GM12878 (cell line): ENCODE measurements around the gene MAMLD1. TPM values are rescaled to one million over a fixed set of nuclear protein-coding genes. Genes with fewer than 3 reads are reported as not detected.

Source experiments
- ATAC-seq: fragments of 200-7000 bp; cut with Tn5 transposase; 3 replicates; pipeline ENCODE4 v1.9.1; 2020; ENCODE audit warnings: mild to moderate bottlenecking, moderate library complexity
- BruUV-seq: library from RNA; stranded (reverse); fragments of 400-500 nt; replicated peaks from 2 replicates; lab custom pipeline; 2021; lab: Mats Ljungman, UMichigan
- CTCF ChIA-PET: fragments of 300-600 bp; sonication (Branson Sonifier 250); formaldehyde crosslinking; extraction: SDS; loops from one replicate; lab custom pipeline; 2021; ENCODE audit warnings: inconsistent platforms; lab: Yijun Ruan, JAX
- POLR2A ChIA-PET: fragments of 350-600 bp; formaldehyde crosslinking; extraction: SDS; loops from one replicate; lab custom pipeline; 2021; ENCODE audit warnings: inconsistent platforms; lab: Charles Lee
- RAD21 ChIA-PET: fragments of 300-600 bp; sonication (Branson Sonifier 250); formaldehyde crosslinking; loops from one replicate; lab custom pipeline; 2023; ENCODE audit warnings: antibody characterized with exemption; ENCODE audit not compliant: unreplicated experiment; lab: Charles Lee
- SMC1A ChIA-PET: fragments of 300-600 bp; sonication (Branson Sonifier 250); formaldehyde crosslinking; loops from one replicate; lab custom pipeline; 2023; ENCODE audit not compliant: unreplicated experiment, uncharacterized antibody; lab: Charles Lee
- DNase-seq: peaks from one replicate; pipeline ENCODE4 v3.0.0-alpha.2; 2011; ENCODE audit warnings: low read depth, low spot score
- FAIRE-seq: peaks from 3 replicates; lab custom pipeline; 2011; peaks lifted over from hg19 to GRCh38; lab: Jason Lieb, UNC
- H2AFZ ChIP-seq: 2 replicates; pipeline ENCODE4 v1.6.0; 2011; ENCODE audit warnings: low read depth, low read length, control low read depth; ENCODE audit not compliant: control insufficient read depth
- H3K27ac ChIP-seq: 2 replicates; pipeline ENCODE4 v1.5.1; 2011; ENCODE audit warnings: control low read depth; ENCODE audit not compliant: control insufficient read depth, insufficient read depth
- H3K27me3 ChIP-seq, 2 experiments: replicated peaks in 1 of 2; 2 replicates each; pipeline versions ENCODE4 v1.6.0 to v1.6.1; 2011; ENCODE audit warnings: low read length in 1 of 2; ENCODE audit not compliant: control insufficient read depth in 2 of 2, insufficient read depth in 2 of 2
- H3K36me3 ChIP-seq, 2 experiments: 2 replicates each; pipeline ENCODE4 v1.5.1; 2011; ENCODE audit warnings: low read length in 1 of 2; ENCODE audit not compliant: control insufficient read depth in 2 of 2, insufficient read depth in 2 of 2
- H3K4me1 ChIP-seq: 2 replicates; pipeline ENCODE4 v1.6.1; 2011; ENCODE audit warnings: mild to moderate bottlenecking, low read length, moderate library complexity, mixed read lengths; ENCODE audit not compliant: control insufficient read depth, insufficient read depth
- H3K4me2 ChIP-seq: 2 replicates; pipeline ENCODE4 v1.6.0; 2011; ENCODE audit warnings: control low read depth; ENCODE audit not compliant: control insufficient read depth, insufficient read depth
- H3K4me3 ChIP-seq: fragments of 200-600 bp; sonication (generic); 2 replicates; pipeline ENCODE4 v1.5.1; 2016
- H3K79me2 ChIP-seq: 2 replicates; pipeline ENCODE4 v1.6.0; 2011; ENCODE audit warnings: low read length; ENCODE audit not compliant: control insufficient read depth, insufficient read depth
- H3K9ac ChIP-seq: 2 replicates; pipeline ENCODE4 v1.8.0; 2011; ENCODE audit warnings: low read length, control low read depth, mixed read lengths; ENCODE audit not compliant: control insufficient read depth, insufficient read depth
- H3K9me3 ChIP-seq: replicated peaks from 3 replicates; pipeline ENCODE4 v1.5.1; 2011; ENCODE audit warnings: mild to moderate bottlenecking, low read length; ENCODE audit not compliant: control insufficient read depth, insufficient read depth
- H4K20me1 ChIP-seq: 2 replicates; pipeline ENCODE4 v1.6.0; 2011; ENCODE audit not compliant: control insufficient read depth, insufficient read depth
- GATAD2B ChIP-seq: fragments of 450-650 bp; conservative IDR thresholded peaks from 2 replicates; pipeline ENCODE4 v1.6.1; 2017; ENCODE audit warnings: low read depth, mild to moderate bottlenecking, moderate library complexity
- HDAC2 ChIP-seq: fragments of 200-600 bp; sonication (generic); IDR thresholded peaks from 2 replicates; pipeline ENCODE4 v1.6.1; 2017
- MEF2B ChIP-seq: fragments of 450-650 bp; IDR thresholded peaks from 2 replicates; pipeline ENCODE4 v1.6.1; 2018; ENCODE audit warnings: mild to moderate bottlenecking, moderate library complexity; ENCODE audit not compliant: partially characterized antibody, poor library complexity, severe bottlenecking
- MYC ChIP-seq: IDR thresholded peaks from 2 replicates; pipeline ENCODE4 v1.6.1; 2011; ENCODE audit warnings: mild to moderate bottlenecking, low read length, moderate library complexity, inconsistent platforms; ENCODE audit not compliant: insufficient read depth, insufficient replicate concordance, insufficient read length, severe bottlenecking
- RBBP5 ChIP-seq: fragments of 200-600 bp; sonication (generic); conservative IDR thresholded peaks from 2 replicates; pipeline ENCODE4 v1.6.1; 2016
- SIX5 ChIP-seq: IDR thresholded peaks from 2 replicates; pipeline ENCODE4 v1.6.1; 2011; ENCODE audit warnings: mild to moderate bottlenecking, low read depth, low read length, moderate library complexity; ENCODE audit not compliant: severe bottlenecking
- SP1 ChIP-seq: IDR thresholded peaks from one replicate; pipeline ENCODE4 v1.6.1; 2011; ENCODE audit warnings: low read depth, low read length
- SREBF1 ChIP-seq: IDR thresholded peaks from 2 replicates; pipeline ENCODE4 v1.6.1; 2012; ENCODE audit warnings: mild to moderate bottlenecking, low read length
- SUPT20H ChIP-seq: IDR thresholded peaks from 2 replicates; pipeline ENCODE4 v1.6.1; 2011; ENCODE audit warnings: low read depth, mild to moderate bottlenecking, low read length, moderate library complexity, borderline replicate concordance; ENCODE audit not compliant: control insufficient read depth
- ZBTB4 ChIP-seq: fragments of 450-650 bp; formaldehyde crosslinking; IDR thresholded peaks from 2 replicates; pipeline ENCODE4 v1.4.0; 2022; ENCODE audit warnings: mild to moderate bottlenecking, moderate library complexity
- WGBS: methylation state at CpG from one replicate; pipeline ENCODE4 v1.1.6; 2016; ENCODE audit warnings: low lambda C conversion rate; ENCODE audit not compliant: insufficient replicate concordance, insufficient coverage; ENCODE audit errors: missing lambda C conversion rate; 5-methylcytosine and 5-hydroxymethylcytosine counted together
- in situ Hi-C: fragments of 300-500 bp; cut with MboI; formaldehyde crosslinking; loops from 9 replicates; pipeline ENCODE4 v1.14.3; 2018; ENCODE audit warnings: mixed read lengths
- intact Hi-C: fragments of 100-400 bp; cut with micrococcal nuclease; formaldehyde crosslinking; loops from one replicate; pipeline ENCODE4 v1.14.2; 2022; ENCODE audit not compliant: unreplicated experiment
- polyA plus RNA-seq, 11 experiments: library from polyadenylated mRNA; depleted of rRNA in 4 of 11; unstranded in 6 of 11; stranded (reverse) in 5 of 11; fragments of >200 nt; fragmentation: Nextera tagmentation in 4 of 11; fragmentation: Illumina TruSeq in 1 of 11; extraction: Ambion mirVana in 4 of 11; extraction: Trizol in 1 of 11; gene quantifications; 1 replicate in 1 of 11; 2 replicates in 10 of 11; pipeline versions ENCODE4 v1.2.1 to v1.2.3, GENCODE V29; 2011 to 2016; ENCODE audit warnings: inconsistent platforms in 2 of 11, missing spikeins in 2 of 11, low read depth in 1 of 11
- total RNA-seq, 4 experiments: library from RNA; depleted of rRNA in 3 of 4; stranded (reverse); fragments of >200 nt in 3 of 4; fragmentation: Illumina TruSeq in 1 of 4; extraction: Trizol in 1 of 4; gene quantifications; 2 replicates each; pipeline versions ENCODE4 v1.2.1 to v1.2.3, GENCODE V29; 2013 to 2021
- TF ChIP-seq, protein P1 (sequence below): fragments of 450-650 bp; formaldehyde crosslinking; IDR thresholded peaks from 2 replicates; pipeline ENCODE4 v1.5.0; 2022; ENCODE audit warnings: mild to moderate bottlenecking, missing genetic modification characterization

The MAMLD1 gene
- total and polyA plus RNA-seq, 10 of the 15 experiments (the other 5 are each of a cell fraction or from before 2014, with no cell fraction given) = 0.03 to 0.05 TPM; not detected in 8

- Histone ChIP-seq H3K9ac (no peak overlapping the region), H3K4me1 (no peaks in the 10 kb centered on the region), H3K4me3 (no peak overlapping the region), H3K79me2 (no peaks in the 10 kb centered on the region), H3K36me3 (no peaks in the 10 kb centered on the region), H4K20me1 (no peaks in the 10 kb centered on the region), H3K4me2 (no peak overlapping the region), H3K27ac (no peak overlapping the region), H3K9me3 (no peaks in the 10 kb centered on the region), H2AFZ (no peak overlapping the region), H3K27me3 (peaks cover 0 to 2% of the 10 kb centered on the region in 2 experiments; a peak in 2 of 4 replicates)
- FAIRE-seq = no peak
- ChIA-PET POLR2A (no interaction called here), CTCF (no interaction called here), RAD21 (no interaction called here), SMC1A (no interaction called here)
- DNase-seq = no peak
- intact Hi-C loops (no loop called here), in situ Hi-C loops (no loop called here)
- 8% methylated on average over 4 of the region's 4 CpGs for WGBS
- BruUV-seq = no TSS peak
- TF ChIP-seq MEF2B (peak; percentile 67), SREBF1 (no peak)
- ATAC-seq = no peak
These were observed 154.3 kb downstream of the MAMLD1 start for GRCh38 chrX:150517303-150517910.

- no TSS peak for BruUV-seq
- H3K4me2 ChIP-seq = no peak overlapping the region
- H3K9me3 ChIP-seq = no peaks in the 10 kb centered on the region; the same call in 2 of the 3 replicates
- no peak overlapping the region for H3K9ac ChIP-seq
- H3K4me1 ChIP-seq = no peaks in the 10 kb centered on the region
- ChIA-PET RAD21 (no interaction called here), CTCF (no interaction called here), POLR2A (no interaction called here), SMC1A (no interaction called here)
- H3K4me3 ChIP-seq = no peak overlapping the region
- no peaks in the 10 kb centered on the region for H3K36me3 ChIP-seq
- WGBS = 0% methylated on average over 2 of the region's 2 CpGs
- H4K20me1 ChIP-seq = no peaks in the 10 kb centered on the region
- DNase-seq (no peak), ATAC-seq (no peak), FAIRE-seq (no peak)
- intact Hi-C loops (no loop called here), in situ Hi-C loops (no loop called here)
- no peak overlapping the region for H3K27ac ChIP-seq
- H3K27me3 ChIP-seq = no peaks in the 10 kb centered on the region; a peak in 1 of 4 replicates
- H3K79me2 ChIP-seq = no peaks in the 10 kb centered on the region
- H2AFZ ChIP-seq = no peak overlapping the region
- TF ChIP-seq ZBTB4 (CRISPR knock-in tag) = no peak
- no peak for TF ChIP-seq MYC
- no peak for TF ChIP-seq GATAD2B
- TF ChIP-seq, protein P1, sequence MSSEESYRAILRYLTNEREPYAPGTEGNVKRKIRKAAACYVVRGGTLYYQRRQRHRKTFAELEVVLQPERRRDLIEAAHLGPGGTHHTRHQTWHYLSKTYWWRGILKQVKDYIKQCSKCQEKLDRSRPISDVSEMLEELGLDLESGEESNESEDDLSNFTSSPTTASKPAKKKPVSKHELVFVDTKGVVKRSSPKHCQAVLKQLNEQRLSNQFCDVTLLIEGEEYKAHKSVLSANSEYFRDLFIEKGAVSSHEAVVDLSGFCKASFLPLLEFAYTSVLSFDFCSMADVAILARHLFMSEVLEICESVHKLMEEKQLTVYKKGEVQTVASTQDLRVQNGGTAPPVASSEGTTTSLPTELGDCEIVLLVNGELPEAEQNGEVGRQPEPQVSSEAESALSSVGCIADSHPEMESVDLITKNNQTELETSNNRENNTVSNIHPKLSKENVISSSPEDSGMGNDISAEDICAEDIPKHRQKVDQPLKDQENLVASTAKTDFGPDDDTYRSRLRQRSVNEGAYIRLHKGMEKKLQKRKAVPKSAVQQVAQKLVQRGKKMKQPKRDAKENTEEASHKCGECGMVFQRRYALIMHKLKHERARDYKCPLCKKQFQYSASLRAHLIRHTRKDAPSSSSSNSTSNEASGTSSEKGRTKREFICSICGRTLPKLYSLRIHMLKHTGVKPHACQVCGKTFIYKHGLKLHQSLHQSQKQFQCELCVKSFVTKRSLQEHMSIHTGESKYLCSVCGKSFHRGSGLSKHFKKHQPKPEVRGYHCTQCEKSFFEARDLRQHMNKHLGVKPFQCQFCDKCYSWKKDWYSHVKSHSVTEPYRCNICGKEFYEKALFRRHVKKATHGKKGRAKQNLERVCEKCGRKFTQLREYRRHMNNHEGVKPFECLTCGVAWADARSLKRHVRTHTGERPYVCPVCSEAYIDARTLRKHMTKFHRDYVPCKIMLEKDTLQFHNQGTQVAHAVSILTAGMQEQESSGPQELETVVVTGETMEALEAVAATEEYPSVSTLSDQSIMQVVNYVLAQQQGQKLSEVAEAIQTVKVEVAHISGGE (CRISPR knock-in tag) = no peak
- TF ChIP-seq SIX5 = no peak
- TF ChIP-seq SUPT20H = no peak
- TF ChIP-seq RBBP5 = no peak
- TF ChIP-seq SP1 = no peak
- no peak for TF ChIP-seq HDAC2
These were observed 159.4 kb downstream of the MAMLD1 start for GRCh38 chrX:150522494-150522893.
